A204.1 (cell line): ENCODE measurements around the gene LGALS9C.
"Not testable (repeated sequence)": the region's sequence is repeated elsewhere in the genome, so short reads cannot be mapped to it uniquely, and the experiment has no call there.

Experiments
- FAIRE-seq: peaks from 2 replicates; lab custom pipeline; 2012; peaks lifted over from hg19 to GRCh38; lab: Jason Lieb, UNC

Gene LGALS9C

DNA sequence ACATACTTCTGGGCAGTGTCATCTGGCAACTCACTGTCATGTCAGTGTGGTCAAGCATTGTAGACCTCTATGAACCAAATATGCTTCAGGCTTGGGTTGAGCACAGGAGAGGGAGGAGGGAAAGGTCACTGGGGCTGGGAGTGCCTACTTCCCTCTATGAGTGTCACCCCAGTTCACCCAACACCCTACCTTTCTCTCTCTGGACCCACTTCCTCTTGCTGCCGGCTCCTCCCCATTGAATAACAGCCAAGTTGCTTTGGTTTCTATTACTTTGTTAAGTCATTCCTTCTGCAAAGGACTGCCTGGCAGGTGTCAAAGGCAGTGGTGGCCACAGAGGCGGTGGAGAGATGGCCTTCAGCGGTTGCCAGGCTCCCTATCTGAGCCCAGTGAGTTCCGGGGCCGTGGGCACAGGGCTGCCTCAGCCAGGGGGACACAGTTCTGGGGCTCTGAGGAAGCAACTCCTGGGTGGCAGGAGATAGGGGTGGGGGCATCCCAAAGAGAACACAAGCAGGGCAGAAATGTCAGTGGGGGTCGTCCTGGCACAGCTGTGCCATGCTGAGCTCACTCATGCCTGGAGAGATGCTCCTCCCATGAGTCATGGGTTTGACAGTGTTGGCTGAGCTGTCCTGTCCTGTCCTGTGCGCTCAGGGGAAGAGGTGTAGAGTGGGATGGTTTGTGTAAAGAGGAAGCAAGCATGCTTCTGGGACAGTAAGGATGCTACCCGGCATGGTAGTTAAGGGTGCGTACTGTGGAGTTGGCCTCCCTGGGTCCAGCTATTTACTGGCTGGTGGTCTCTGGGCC lies at the start of gene LGALS9C:
TSS of gene LGALS9C (plus strand) at position 282 of the 801 bp plus-strand sequence. CDS start at position 348, 66 bp downstream.
- FAIRE-seq = not testable (repeated sequence)

DNA sequence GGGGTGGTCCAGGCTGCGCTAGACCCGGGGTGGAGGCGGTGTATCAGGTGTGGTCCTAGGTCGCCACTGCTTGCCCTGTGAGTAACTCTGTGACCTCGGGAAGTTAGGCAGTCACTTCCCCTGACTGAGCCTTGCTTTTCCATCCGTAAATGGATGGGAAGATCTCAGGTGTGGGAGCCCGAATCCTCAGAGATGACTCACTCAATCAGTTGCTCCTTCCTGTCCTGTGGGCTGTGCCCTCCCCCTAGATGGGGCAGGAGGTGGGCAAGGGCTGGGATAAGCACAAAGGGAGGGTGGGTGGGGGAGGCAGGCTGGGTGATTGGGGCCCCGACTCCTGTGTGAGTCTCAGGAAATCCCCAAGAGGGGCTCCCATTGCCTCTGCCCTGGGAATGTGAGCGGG lies 44.4 kb upstream of the LGALS9C start:
- FAIRE-seq = not testable (repeated sequence)

DNA sequence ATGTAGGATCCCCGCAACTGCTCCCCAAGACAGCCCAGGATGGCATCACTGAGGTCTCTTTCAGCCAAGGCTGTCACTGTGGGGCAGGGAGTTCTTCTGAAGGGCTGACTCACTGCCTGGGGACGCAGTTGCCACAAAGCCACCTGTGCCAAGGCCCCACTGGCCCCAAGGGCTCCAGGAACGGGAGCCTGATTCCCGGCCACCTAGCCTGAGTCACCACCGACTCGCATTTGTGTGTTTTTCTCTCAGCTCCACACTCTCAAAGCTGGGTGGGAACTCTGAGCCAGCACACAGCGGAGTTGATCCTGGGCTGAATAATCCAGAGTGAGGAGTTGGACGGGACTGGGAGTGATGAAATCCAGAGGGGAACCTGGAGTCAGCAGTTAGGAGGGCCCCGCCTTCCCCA lies 37.1 kb upstream of the LGALS9C start:
- FAIRE-seq = not testable (repeated sequence)

DNA sequence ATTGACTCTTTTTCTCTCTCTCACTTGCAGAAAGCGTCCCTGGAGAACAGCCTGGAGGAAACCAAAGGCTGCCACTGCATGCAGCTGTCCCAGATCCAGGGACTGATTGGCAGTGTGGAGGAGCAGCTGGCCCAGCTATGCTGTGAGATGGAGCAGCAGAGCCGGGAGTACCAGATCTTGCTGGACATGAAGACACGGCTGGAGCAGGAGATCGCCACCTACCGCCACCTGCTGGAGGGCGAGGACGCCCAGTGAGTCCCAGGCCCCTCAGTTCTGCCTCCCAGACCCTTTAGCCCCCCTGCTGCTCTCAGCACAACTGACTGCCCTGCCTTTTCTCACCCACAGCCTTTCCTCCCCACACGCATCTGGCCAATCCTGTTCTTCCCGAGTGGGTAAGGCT lies 34.5 kb upstream of the LGALS9C start:
- not testable (repeated sequence) for FAIRE-seq

DNA sequence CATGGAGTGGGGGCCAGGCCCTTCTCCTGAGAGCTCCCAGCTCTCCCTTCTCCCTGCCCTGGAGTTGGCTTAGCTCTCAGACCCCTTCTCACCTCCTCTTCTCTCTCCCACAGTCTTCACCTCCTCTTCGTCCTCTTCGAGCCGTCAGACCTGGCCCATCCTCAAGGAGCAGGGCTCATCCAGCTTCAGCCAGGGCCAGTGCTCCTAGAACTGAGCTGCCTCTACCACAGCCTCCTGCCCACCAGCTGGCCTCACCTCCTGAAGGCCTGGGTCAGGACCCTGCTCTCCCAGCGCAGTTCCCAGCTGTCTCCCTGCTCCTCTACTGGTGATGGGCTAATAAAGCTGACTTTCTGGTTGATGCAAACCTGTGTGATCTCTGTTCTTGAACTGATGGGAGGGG lies 34.1 kb upstream of the LGALS9C start:
- FAIRE-seq = not testable (repeated sequence)

DNA sequence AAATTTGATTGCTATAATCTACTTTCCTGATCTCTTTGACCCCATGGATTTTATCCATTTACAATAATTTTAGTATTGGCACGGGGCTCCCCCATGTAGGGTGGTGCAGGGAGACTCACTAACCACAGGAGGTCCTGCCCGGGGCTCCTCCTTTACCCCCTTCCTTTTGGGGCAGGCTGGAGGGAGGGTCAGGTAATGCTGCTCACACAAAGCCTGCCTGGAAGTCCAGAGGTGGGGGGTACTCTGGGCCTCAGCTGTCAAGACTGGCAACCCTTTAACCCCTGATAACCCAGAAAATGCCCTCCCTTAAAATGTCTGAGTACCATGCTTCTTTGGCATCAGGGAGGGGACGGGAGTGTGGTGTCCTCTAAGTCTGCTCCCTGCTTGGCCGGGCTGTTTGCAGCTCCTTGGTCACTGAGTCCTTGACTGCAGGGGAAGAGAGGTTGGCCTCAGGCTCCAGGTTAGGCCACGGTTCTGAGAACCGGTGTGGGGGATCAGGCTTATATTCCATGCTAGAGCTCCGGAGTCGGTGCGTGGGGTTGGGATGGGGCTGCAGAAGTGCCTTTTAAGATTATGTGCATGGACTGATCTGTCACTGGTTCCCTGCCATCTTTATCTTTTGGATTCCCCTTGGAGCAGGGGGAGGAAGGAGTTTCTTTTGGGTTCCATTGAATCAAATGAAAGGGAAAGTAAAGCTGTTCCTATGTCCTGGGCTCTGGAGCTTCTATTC lies 28.9 kb upstream of the LGALS9C start:
- FAIRE-seq = not testable (repeated sequence)

DNA sequence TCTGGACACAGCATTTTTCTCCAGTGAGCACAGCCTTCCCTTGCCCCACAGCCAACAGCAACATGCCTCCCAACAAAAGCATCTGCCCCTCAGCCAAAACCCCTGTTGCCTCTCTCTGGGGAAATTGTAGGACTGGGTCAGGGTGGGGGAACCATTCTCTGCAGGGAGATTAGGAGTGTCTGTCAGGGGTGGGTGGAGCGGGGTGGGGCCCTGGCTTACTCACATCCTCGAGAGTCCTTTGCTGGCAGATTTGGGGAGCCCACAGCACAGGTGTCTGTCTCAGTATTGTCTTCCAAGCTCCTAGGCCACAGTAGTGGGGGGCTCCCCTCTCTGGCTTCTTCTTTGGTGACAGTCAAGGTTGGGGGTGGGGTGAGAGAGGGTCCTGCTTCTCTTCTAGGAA lies 28.3 kb upstream of the LGALS9C start:
- FAIRE-seq = not testable (repeated sequence)

DNA sequence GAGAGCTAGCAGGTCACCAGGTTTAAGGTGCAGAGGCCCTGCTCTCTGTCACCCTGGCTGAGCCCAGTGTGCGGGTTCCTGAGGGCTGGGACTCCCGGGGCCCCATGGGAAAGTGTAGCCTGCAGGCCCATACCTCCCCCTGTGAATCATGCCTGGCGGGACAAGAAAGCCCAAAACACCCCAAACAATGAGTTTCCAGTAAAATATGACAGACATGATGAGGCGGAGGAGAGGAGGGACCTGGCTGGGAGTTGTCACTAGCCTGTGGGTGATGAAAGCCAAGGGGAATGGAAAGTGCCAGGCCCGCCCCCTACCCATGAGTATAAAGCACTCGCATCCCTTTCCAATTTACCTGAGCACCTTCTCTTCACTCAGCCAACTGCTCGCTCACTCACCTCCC lies 26.8 kb upstream of the LGALS9C start:
- not testable (repeated sequence) for FAIRE-seq

DNA sequence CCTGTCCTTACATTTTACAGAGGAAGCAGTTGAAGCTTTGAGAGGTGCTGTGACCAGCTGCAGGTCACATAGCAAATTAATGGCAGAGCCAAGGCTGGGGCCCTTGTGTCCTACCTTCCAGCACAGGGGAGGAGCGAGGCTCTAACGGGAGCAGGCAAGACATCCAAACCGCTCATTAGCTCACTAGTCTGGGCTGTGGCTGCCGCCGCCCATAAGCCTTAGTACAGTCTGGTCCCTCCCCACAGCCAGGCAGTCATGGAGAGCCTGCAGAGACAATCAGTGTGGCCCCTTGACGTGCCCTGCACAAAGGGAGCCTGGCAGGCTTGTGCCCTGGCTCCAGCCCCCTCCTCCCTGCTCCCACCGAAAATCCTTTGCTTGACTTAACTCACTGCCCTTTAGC lies 25.6 kb upstream of the LGALS9C start:
- FAIRE-seq = not testable (repeated sequence)

DNA sequence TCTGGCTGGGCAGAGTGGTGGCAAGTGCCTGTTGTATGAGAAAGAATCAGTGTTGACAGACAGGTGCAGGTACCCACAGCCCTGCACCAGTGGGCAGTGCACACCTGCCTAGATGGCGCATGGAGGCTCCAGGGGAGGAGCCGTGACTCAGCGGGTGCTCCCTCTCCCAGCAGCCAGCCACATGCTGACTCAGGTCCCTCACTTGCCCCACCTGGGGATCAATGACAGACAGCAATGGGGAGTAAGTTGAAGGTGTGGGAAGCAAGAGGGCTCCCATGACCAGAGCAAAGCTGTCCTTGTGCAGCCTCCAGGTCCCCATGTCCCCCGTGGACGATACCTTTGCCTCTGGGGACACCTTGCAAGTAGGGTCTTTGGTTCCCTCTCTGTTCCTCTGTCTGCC lies 24.6 kb upstream of the LGALS9C start:
- not testable (repeated sequence) for FAIRE-seq

DNA sequence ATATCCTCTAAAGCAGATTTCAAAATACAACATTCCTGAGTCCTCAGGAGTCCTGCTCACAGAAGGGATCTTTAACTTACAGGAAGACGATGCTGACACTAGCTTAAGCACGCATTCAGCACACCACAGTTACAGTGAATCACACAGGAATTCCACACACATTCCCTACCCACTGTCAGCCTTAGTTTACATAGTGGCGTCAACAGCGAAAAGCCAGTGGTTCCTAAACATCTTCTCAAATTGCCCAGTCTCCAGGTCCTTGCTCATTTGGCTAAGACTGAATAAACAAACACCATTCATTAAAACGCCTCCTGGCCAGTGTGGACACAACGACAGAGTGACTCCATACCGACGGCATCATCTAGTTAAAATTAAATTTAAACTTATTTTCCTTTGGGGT lies 17.6 kb upstream of the LGALS9C start:
- not testable (repeated sequence) for FAIRE-seq

DNA sequence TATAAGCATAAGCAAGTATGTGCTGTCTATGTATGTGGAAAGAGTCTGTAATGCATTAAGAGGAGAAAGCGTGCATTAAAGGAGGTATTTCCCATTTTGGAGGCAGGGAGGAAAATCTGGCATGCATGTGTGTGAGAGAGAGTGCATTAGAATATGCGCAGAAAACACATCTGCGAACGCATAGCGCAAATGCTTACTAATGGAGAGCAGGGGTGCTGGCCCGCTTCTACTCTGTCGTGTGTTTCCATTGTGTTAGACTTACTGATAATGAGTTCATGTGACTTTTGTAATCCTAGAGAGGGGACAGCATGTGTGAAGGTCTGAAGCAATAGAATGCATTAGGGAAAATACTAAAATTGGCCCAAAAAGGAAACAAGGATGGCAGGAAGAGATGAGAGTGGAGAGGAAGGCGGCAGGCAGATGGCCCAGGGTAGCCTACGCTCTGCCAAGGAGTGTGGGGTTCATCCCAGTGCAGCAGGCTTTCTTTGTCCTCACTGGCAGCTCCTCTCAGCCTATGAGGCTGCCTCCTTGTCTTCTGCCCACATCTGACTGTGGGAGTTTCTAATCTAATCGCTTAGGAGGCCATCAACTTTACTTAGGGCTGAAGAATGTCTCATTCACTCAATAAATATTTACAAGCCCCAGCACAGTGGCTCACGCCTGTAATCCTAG lies 12.6 kb upstream of the LGALS9C start:
- not testable (repeated sequence) for FAIRE-seq

DNA sequence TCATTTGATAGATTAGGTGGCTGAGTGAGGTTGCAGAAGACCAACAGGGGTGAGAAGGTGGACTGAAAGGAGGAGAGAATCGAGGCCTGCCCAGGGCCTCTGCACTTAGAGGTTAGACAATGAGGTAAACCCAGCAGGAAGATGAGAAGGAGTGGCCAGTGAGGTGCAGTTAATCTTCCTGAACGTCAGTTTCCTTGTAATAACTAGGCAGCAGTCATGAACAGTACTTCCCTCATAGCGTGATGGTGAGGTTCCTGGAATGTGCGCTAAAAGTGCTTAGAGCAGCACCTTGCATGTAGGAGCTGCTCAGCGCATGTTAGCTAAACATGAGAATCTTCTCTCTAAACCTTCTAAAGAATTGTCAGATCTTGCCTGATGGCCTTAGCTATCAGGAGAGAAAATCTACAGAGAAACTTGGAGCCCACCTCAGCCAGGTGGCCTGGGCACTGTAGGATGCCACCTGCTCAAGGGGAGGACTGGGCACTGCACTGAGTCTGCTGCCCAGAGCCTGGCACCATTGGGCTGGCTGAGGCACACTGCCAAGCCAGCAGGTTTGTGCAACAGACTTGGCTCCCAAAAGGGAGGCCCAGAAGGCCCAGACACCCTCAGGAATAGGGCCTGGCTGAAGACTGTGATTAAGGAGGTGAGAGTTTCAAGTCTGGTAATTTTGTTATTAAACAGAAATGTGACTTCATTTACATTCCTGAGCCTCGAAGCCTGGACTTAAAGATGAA lies 10.2 kb upstream of the LGALS9C start:
- FAIRE-seq = not testable (repeated sequence)

DNA sequence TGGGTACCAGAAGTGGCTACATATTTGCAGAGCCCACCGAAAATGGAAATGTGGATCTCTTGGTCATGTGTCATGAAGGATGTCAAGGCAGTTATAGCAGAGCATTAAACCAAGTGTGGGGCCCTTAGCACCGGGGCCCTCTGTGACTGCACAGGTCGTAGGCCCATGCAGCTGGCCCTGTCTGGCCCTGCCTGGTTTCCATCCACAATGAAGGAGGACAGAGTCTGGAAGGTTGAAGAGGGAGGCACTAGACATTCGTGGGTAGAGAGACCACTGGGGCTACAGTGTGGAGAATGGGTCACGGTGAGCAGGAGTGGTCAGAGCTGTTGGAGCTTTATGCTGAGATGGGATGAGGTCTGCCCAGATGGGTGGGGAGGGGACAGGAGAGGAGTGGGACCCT lies 9.6 kb upstream of the LGALS9C start:
- not testable (repeated sequence) for FAIRE-seq

DNA sequence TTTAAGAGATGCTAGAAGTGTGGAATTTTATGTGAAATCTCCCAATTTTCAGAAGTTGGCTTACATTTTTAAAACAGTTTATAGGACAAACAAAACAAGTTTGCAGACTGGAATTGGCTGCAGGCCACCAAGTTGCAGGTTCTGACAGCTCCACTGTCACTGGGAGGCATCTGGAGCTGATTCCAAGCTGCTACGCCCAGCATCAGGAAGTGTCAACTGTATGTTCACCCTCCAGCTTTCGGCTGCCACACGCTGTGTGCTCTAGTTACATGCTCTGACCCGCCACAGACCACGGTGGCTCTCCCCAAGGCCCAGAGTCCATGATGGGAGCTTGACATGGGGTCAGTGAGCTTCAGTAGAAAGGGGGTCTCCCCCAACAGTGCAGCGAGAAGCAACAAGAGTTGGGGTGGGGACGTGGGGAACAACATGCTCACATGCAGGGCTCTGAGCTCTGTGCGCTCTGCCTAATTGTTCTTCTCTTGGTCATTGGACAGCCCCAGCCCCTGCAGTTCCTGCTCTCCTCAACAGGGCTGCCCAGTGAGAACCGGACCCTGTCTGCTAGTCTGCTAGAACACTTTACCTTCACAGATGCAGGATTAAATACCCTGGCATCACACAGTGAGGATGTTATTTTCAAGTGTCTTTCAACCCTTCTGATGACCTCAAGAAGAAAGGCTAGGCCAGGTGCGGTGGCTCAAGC lies 8.0 kb upstream of the LGALS9C start:
- FAIRE-seq = not testable (repeated sequence)

DNA sequence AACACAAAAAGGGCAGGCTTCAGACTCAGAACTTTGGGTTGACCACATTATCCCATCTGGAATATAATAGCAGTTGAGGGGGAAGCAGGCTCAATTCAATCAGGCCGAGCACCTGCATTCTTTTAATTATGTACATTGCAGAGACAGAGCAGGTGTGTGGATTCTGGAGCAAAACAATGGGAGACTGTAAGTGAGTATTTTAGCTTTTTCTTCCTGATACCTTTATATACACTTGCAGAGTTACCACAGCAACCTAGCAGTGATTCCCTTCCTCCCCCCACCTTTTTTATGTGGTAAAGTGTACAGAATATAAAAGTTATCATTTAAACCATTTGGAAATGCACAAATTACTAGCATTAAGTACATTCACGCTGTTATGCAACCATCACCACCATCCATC lies 6.8 kb upstream of the LGALS9C start:
- not testable (repeated sequence) for FAIRE-seq

DNA sequence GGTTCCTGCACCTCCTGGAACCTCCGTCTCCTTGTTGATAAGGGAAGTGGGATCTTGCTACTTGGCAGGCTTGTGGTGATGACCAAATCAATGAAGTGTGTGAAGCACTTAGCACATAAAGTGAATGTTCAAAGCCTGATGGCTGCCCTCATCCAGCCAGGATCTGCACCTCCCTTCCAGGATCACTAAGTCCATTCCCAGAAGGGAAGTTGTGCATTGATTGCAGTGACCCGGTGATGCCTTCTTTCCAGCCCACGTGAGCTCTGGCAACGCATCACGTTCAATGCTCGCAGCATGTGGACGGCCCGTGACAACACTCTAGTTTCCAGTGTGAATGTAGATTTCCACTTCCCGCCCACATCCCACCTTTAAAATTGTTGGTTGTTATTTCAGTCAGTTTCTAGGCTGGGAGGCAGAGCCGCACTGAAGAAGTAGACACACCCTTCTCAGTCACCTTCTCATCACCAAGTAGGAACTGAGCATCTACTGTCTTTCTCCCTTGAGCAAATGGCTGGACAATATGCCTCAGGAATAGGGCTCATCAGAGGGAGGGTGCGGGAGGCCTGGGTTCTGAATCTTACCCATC lies 6.2 kb upstream of the LGALS9C start:
- not testable (repeated sequence) for FAIRE-seq

DNA sequence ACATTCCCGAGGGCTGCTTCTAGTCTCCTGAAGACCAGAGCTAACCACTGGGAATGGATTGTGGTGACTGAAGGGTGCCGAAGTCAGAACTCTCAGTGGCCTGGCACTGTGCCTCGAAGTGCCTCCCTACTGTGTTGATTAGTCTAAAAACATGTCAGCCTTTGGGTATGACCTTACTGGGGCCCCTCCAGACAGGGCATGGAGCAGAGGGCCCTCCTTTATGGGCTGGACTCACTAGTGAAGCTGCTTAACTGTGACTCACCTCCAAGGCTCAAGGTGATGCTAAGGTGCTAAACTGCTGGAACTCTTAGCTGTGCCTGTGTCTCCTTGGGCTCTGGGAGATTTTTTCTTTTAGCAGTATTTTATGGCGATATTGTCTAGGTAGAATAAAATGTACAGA lies 2.6 kb upstream of the LGALS9C start:
- FAIRE-seq = not testable (repeated sequence)

DNA sequence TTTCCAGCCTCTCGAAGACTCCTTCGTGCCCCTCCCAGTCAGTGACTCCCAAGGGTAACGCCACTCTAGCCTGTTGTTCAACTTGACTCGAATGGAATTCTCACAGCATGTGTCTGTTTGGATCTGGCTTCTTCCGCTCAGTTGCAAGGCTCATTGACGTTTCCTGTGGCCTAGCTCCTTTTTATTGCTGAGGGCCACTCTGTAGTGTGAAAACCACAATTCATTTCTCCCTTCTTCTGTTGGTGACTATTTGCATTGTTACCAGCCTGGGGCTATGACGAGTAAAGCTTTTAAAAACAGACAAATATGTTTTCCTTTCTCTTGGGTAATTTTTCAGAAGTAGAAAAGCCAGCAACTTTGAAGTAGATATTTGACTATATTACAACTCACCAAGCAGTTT lies 1.8 kb upstream of the LGALS9C start:
- FAIRE-seq = not testable (repeated sequence)

DNA sequence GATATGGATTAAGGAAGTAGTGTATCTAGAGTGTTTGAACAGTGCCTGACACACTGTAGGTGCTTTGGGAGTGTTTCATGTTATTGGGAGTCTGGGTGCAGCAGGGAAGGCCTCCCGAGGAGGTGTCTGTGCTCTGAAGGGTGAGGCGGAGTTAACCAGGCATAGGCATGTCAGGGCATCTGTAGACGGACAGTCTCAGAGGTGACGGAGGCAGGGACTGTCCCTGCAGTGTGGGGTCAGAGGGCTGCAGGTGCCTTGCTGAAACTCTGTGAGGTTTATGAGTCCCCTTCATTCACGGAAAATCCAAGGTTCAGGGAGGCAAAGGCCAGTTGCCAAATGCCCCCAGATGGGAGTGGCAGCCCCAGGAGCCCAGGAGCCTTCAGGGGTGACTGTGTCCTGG lies 778 bp downstream of the LGALS9C start:
- not testable (repeated sequence) for FAIRE-seq

DNA sequence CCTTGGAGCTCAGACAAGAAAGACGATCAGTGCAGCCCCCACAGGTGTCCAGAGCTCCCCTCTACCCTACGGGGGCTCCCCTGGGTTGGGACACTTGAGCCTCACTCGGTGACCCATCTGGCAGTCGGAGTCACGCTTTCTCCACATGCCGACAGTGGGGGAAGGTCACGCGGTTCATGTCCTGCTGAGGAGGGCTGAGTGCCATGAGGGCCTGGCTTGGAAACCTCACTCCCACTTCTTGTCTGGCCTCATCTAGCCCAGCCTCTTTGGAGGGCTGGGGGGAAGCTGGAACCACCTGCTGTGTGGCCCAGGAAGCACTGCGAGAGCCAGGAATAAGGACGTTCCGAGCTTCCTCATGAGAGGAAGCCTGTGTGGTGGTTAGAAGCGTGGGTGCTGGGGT lies 1.8 kb downstream of the LGALS9C start:
- FAIRE-seq = not testable (repeated sequence)
